ENCODE data around the gene FNBP1. TPM values are rescaled to one million over a fixed set of nuclear protein-coding genes. Genes with fewer than 3 reads are reported as not detected.
"Not testable (repeated sequence)": the region's sequence is repeated elsewhere in the genome, so short reads cannot be mapped to it uniquely, and the experiment has no call there.

The FNBP1 gene
- total RNA-seq, 1 experiment from 2014 or later: 43.6 TPM

DNA sequence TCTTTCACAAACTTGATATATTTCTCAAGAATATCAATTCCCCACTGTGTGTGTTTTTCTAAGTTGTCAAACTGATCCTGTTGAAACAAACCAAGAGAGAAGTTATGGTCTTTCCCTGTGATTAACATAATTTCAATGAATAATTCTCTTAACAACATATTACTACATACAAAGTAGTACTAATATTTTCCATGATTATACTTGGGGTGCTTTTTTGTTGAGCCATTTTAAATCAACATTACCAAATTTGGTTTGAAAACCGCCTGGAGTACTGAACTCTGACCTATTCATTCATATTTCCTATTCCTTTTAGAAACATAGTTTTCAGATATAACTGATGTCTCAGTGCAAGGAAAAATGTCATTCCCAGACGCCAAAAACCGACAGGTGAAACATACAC is 48.1 kb downstream of the FNBP1 start:
- Mint-ChIP-seq H3K27ac (peak overlapping the region; percentile 61; the same call in 1 of the 2 replicates), H3K36me3 (peaks cover 6% of the 10 kb centered on the region), H3K27me3 (ENCODE audit: low read depth) (no peaks in the 10 kb centered on the region), H3K4me3 (no peak overlapping the region), H3K9me3 (no peaks in the 10 kb centered on the region), H3K4me1 (peaks cover 17% of the 10 kb centered on the region)
- CTCF ChIA-PET: no interaction called here
- TF ChIP-seq, protein P1, sequence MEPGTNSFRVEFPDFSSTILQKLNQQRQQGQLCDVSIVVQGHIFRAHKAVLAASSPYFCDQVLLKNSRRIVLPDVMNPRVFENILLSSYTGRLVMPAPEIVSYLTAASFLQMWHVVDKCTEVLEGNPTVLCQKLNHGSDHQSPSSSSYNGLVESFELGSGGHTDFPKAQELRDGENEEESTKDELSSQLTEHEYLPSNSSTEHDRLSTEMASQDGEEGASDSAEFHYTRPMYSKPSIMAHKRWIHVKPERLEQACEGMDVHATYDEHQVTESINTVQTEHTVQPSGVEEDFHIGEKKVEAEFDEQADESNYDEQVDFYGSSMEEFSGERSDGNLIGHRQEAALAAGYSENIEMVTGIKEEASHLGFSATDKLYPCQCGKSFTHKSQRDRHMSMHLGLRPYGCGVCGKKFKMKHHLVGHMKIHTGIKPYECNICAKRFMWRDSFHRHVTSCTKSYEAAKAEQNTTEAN (CRISPR knock-in tag; IDR thresholded peaks at IDR 0.05): no peak
- no peak for ATAC-seq
- no peak for DNase-seq (ENCODE audit: low spot score)
- POLR2A ChIA-PET: interaction anchor here (0.6 kb wide), 1 partner anchor 10 kb away, joined by 5 read pairs; no protein-coding TSS in a partner anchor

DNA sequence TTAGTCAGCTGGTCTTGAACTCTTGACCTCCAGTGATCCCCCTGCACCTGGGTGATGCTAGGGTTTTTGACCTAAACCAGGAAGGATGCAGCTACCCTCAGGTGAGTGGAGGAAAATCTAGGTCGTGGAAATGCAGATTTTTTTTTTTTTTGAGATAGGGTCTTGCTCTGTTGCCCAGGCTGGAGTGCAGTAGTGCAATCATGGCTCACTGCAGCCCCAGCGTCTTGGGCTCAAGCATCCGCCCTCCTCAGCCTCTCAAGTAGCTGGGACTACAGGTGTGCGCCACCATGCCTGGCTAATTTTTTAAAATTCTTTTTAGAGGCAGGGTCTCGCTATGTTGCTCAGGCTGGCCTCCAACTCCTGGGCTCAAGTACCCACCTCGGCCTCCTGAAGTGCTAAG is 51.9 kb downstream of the FNBP1 start:
- H3K27me3 Mint-ChIP-seq (ENCODE audit: low read depth); CTCF ChIA-PET; H3K9me3 Mint-ChIP-seq; H3K36me3 Mint-ChIP-seq; POLR2A ChIA-PET; H3K27ac Mint-ChIP-seq; DNase-seq (ENCODE audit: low spot score); ATAC-seq; H3K4me3 Mint-ChIP-seq: not testable (repeated sequence)
- H3K4me1 Mint-ChIP-seq: peaks cover 26% of the 10 kb centered on the region
- TF ChIP-seq ZNF121 (CRISPR knock-in tag; IDR thresholded peaks at IDR 0.05): peak; percentile 71

GRCh38 chr9:129990269-129991010 is 52.5 kb downstream of the FNBP1 start:
- no peak for ATAC-seq
- POLR2A ChIA-PET: no interaction called here
- TF ChIP-seq MLX (CRISPR knock-in tag; IDR thresholded peaks at IDR 0.05) (no peak), HMGA2 (CRISPR knock-in tag; IDR thresholded peaks at IDR 0.05) (no peak), ATF1 (CRISPR knock-in tag; IDR thresholded peaks at IDR 0.05) (no peak), TCF7 (CRISPR knock-in tag; IDR thresholded peaks at IDR 0.05; ENCODE audit: low read depth) (no peak), CDX4 (CRISPR knock-in tag; IDR thresholded peaks at IDR 0.05; ENCODE audit: borderline replicate concordance) (no peak), SMAD3 (CRISPR knock-in tag; IDR thresholded peaks at IDR 0.05; ENCODE audit: borderline replicate concordance) (no peak), NFYB (CRISPR knock-in tag; conservative IDR thresholded peaks at IDR 0.05; ENCODE audit: low read depth) (no peak), CREM (CRISPR knock-in tag; IDR thresholded peaks at IDR 0.05) (no peak), ZNF219 (CRISPR knock-in tag; IDR thresholded peaks at IDR 0.05; ENCODE audit: borderline replicate concordance) (no peak), NFATC4 (CRISPR knock-in tag; IDR thresholded peaks at IDR 0.05) (no peak)
- TF ChIP-seq, protein P2, sequence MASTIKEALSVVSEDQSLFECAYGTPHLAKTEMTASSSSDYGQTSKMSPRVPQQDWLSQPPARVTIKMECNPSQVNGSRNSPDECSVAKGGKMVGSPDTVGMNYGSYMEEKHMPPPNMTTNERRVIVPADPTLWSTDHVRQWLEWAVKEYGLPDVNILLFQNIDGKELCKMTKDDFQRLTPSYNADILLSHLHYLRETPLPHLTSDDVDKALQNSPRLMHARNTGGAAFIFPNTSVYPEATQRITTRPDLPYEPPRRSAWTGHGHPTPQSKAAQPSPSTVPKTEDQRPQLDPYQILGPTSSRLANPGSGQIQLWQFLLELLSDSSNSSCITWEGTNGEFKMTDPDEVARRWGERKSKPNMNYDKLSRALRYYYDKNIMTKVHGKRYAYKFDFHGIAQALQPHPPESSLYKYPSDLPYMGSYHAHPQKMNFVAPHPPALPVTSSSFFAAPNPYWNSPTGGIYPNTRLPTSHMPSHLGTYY (CRISPR knock-in tag; IDR thresholded peaks at IDR 0.05): no peak
- TF ChIP-seq, protein P3, sequence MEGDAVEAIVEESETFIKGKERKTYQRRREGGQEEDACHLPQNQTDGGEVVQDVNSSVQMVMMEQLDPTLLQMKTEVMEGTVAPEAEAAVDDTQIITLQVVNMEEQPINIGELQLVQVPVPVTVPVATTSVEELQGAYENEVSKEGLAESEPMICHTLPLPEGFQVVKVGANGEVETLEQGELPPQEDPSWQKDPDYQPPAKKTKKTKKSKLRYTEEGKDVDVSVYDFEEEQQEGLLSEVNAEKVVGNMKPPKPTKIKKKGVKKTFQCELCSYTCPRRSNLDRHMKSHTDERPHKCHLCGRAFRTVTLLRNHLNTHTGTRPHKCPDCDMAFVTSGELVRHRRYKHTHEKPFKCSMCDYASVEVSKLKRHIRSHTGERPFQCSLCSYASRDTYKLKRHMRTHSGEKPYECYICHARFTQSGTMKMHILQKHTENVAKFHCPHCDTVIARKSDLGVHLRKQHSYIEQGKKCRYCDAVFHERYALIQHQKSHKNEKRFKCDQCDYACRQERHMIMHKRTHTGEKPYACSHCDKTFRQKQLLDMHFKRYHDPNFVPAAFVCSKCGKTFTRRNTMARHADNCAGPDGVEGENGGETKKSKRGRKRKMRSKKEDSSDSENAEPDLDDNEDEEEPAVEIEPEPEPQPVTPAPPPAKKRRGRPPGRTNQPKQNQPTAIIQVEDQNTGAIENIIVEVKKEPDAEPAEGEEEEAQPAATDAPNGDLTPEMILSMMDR (IDR thresholded peaks at IDR 0.05): no peak
- TF ChIP-seq, protein P4, sequence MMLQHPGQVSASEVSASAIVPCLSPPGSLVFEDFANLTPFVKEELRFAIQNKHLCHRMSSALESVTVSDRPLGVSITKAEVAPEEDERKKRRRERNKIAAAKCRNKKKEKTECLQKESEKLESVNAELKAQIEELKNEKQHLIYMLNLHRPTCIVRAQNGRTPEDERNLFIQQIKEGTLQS (CRISPR knock-in tag; conservative IDR thresholded peaks at IDR 0.05): no peak
- TF ChIP-seq, protein P5, sequence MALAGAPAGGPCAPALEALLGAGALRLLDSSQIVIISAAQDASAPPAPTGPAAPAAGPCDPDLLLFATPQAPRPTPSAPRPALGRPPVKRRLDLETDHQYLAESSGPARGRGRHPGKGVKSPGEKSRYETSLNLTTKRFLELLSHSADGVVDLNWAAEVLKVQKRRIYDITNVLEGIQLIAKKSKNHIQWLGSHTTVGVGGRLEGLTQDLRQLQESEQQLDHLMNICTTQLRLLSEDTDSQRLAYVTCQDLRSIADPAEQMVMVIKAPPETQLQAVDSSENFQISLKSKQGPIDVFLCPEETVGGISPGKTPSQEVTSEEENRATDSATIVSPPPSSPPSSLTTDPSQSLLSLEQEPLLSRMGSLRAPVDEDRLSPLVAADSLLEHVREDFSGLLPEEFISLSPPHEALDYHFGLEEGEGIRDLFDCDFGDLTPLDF (CRISPR knock-in tag; IDR thresholded peaks at IDR 0.05): no peak
- TF ChIP-seq, protein P6, sequence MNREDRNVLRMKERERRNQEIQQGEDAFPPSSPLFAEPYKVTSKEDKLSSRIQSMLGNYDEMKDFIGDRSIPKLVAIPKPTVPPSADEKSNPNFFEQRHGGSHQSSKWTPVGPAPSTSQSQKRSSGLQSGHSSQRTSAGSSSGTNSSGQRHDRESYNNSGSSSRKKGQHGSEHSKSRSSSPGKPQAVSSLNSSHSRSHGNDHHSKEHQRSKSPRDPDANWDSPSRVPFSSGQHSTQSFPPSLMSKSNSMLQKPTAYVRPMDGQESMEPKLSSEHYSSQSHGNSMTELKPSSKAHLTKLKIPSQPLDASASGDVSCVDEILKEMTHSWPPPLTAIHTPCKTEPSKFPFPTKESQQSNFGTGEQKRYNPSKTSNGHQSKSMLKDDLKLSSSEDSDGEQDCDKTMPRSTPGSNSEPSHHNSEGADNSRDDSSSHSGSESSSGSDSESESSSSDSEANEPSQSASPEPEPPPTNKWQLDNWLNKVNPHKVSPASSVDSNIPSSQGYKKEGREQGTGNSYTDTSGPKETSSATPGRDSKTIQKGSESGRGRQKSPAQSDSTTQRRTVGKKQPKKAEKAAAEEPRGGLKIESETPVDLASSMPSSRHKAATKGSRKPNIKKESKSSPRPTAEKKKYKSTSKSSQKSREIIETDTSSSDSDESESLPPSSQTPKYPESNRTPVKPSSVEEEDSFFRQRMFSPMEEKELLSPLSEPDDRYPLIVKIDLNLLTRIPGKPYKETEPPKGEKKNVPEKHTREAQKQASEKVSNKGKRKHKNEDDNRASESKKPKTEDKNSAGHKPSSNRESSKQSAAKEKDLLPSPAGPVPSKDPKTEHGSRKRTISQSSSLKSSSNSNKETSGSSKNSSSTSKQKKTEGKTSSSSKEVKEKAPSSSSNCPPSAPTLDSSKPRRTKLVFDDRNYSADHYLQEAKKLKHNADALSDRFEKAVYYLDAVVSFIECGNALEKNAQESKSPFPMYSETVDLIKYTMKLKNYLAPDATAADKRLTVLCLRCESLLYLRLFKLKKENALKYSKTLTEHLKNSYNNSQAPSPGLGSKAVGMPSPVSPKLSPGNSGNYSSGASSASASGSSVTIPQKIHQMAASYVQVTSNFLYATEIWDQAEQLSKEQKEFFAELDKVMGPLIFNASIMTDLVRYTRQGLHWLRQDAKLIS (CRISPR knock-in tag; IDR thresholded peaks at IDR 0.05; ENCODE audit: borderline replicate concordance): no peak
- TF ChIP-seq, protein P7, sequence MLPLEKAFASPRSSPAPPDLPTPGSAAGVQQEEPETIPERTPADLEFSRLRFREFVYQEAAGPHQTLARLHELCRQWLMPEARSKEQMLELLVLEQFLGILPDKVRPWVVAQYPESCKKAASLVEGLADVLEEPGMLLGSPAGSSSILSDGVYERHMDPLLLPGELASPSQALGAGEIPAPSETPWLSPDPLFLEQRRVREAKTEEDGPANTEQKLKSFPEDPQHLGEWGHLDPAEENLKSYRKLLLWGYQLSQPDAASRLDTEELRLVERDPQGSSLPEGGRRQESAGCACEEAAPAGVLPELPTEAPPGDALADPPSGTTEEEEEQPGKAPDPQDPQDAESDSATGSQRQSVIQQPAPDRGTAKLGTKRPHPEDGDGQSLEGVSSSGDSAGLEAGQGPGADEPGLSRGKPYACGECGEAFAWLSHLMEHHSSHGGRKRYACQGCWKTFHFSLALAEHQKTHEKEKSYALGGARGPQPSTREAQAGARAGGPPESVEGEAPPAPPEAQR (CRISPR knock-in tag; IDR thresholded peaks at IDR 0.05): no peak
- CTCF ChIA-PET: no interaction called here
- Mint-ChIP-seq H3K36me3 (peaks cover 6% of the 10 kb centered on the region), H3K27me3 (ENCODE audit: low read depth) (no peaks in the 10 kb centered on the region), H3K4me3 (no peak overlapping the region), H3K9me3 (peaks cover 4% of the 10 kb centered on the region), H3K27ac (peak overlapping the region; percentile 95), H3K4me1 (peaks cover 19% of the 10 kb centered on the region)
- DNase-seq (ENCODE audit: low spot score): no peak
